HK-2 (cell line): ENCODE measurements around the gene TRAPPC6A.
A peak's percentile ranks its signal among the peaks of the same experiment; 100 is the strongest.

Experiments
- DNase-seq: peaks from one replicate; pipeline ENCODE4 v3.0.0-alpha.2; 2018; ENCODE audit not compliant: unreplicated experiment

TRAPPC6A gene

GRCh38 chr19:45163751-45164460, 14.1 kb downstream of the TRAPPC6A start:
- DNase-seq, result no peak

- no peak for DNase-seq
These were observed 14.9 kb downstream of the TRAPPC6A start for GRCh38 chr19:45163156-45163555.

GRCh38 chr19:45162608-45163143, 15.4 kb downstream of the TRAPPC6A start:
- no peak for DNase-seq

- DNase-seq, result no peak
These were observed 16.1 kb downstream of the TRAPPC6A start for GRCh38 chr19:45161738-45162607.

GRCh38 chr19:45160870-45161737, 16.9 kb downstream of the TRAPPC6A start, which contains the start of gene NKPD1:
Gene NKPD1 (minus strand): TSS chr19:45160982. CDS start chr19:45160150, 832 bp downstream.
- no peak for DNase-seq

GRCh38 chr19:45159971-45160324, 18.1 kb downstream of the TRAPPC6A start:
- DNase-seq, result no peak

GRCh38 chr19:45159210-45159970, 18.6 kb downstream of the TRAPPC6A start:
- no peak for DNase-seq

GRCh38 chr19:45158503-45159209, 19.4 kb downstream of the TRAPPC6A start:
- DNase-seq, result no peak

- no peak for DNase-seq
These were observed 21.3 kb downstream of the TRAPPC6A start for GRCh38 chr19:45156751-45157150.

GRCh38 chr19:45156011-45156630, 21.9 kb downstream of the TRAPPC6A start:
- DNase-seq, result no peak

- peak; percentile 91 for DNase-seq
These were observed 23.8 kb downstream of the TRAPPC6A start for GRCh38 chr19:45154064-45154827.

- DNase-seq, result peak; percentile 73
These were observed 24.5 kb downstream of the TRAPPC6A start for GRCh38 chr19:45153339-45154063.

GRCh38 chr19:45152504-45153338, 25.3 kb downstream of the TRAPPC6A start:
- DNase-seq, result peak; percentile 70

GRCh38 chr19:45151821-45152503, 26.1 kb downstream of the TRAPPC6A start:
- DNase-seq, result no peak

GRCh38 chr19:45151320-45151719, 26.7 kb downstream of the TRAPPC6A start:
- DNase-seq, result no peak

- peak; percentile 26 for DNase-seq
These were observed 27.2 kb downstream of the TRAPPC6A start for GRCh38 chr19:45150751-45151281.

GRCh38 chr19:45150180-45150579, 27.9 kb downstream of the TRAPPC6A start:
- DNase-seq, result no peak
